Activated CD8-positive, alpha-beta memory T cell treated with anti-CD3 and anti-CD28 coated beads, Interleukin-2, amount 10 ng/mL, durations not matched to agents 7 days and 5 days (primary cell): ENCODE data around the gene UGT2A2. TPM values are rescaled to one million over a fixed set of nuclear protein-coding genes. Genes with fewer than 3 reads are reported as not detected.
"Not testable (repeated sequence)": the region's sequence is repeated elsewhere in the genome, so short reads cannot be mapped to it uniquely, and the experiment has no call there.

Experiments used
- ATAC-seq: fragments of 150-1000 bp; cut with Tn5 transposase; one replicate; pipeline ENCODE4 v1.10.0; 2021; ENCODE audit warnings: moderate library complexity
- CTCF ChIA-PET: fragments of 350-600 bp; sonication (Branson Sonifier 250); formaldehyde crosslinking; loops from one replicate; lab custom pipeline; 2021; ENCODE audit warnings: antibody characterized with exemption; lab: Charles Lee
- DNase-seq: peaks from one replicate; pipeline ENCODE4 v3.0.0-alpha.2; 2020
- H3K27ac Mint-ChIP-seq: one replicate; pipeline ENCODE4 v1.8.0; 2021; ENCODE audit warnings: mild to moderate bottlenecking, mixed read lengths
- H3K27me3 Mint-ChIP-seq: one replicate; pipeline ENCODE4 v1.8.0; 2021; ENCODE audit warnings: mixed read lengths
- H3K36me3 Mint-ChIP-seq: one replicate; pipeline ENCODE4 v1.8.0; 2021; ENCODE audit warnings: mild to moderate bottlenecking, mixed read lengths
- H3K4me1 Mint-ChIP-seq: one replicate; pipeline ENCODE4 v1.8.0; 2021; ENCODE audit warnings: mixed read lengths
- H3K4me3 Mint-ChIP-seq: one replicate; pipeline ENCODE4 v1.8.0; 2021; ENCODE audit warnings: mild to moderate bottlenecking, moderate library complexity, mixed read lengths
- H3K9me3 Mint-ChIP-seq: one replicate; pipeline ENCODE4 v1.8.0; 2022; ENCODE audit warnings: low read depth, mixed read lengths
- total RNA-seq, 2 experiments: library from RNA; stranded (reverse); gene quantifications; one replicate each; pipeline ENCODE4 v1.2.3, GENCODE V29; 2021

The UGT2A2 gene
- not detected for total RNA-seq

DNA sequence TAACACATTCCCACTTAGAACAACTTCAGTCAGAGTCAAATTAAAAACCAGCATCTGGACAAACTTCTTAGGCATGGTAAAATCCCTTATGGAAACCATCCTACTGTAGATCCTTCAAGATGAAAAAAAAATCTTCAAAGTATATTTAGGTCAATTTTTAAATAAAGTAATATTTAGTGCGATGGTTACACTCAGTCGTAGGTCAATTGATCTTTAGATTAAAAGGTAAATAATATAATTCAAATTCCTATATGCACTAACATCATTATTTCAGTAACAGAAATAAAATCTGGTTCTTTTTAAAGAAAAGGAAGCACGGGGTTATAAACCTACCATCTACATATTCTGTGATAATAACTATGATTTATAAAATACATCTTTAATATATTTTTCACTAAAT lies at the start of gene UGT2A2:
UGT2A2 (minus strand) TSS at position 101 of the 400 bp plus-strand sequence; CDS start at position 99, 2 bp downstream.
- DNase-seq, result no peak
- CTCF ChIA-PET, result no interaction called here
- Mint-ChIP-seq H3K4me3 (no peak within 1 kb of the TSS), H3K27ac (no peak within 1 kb of the TSS), H3K9me3 (no peaks in the 10 kb centered on the region), H3K36me3 (no peaks in the 10 kb centered on the region), H3K27me3 (no peaks in the 10 kb centered on the region), H3K4me1 (no peaks in the 10 kb centered on the region)
- ATAC-seq, result no peak

DNA sequence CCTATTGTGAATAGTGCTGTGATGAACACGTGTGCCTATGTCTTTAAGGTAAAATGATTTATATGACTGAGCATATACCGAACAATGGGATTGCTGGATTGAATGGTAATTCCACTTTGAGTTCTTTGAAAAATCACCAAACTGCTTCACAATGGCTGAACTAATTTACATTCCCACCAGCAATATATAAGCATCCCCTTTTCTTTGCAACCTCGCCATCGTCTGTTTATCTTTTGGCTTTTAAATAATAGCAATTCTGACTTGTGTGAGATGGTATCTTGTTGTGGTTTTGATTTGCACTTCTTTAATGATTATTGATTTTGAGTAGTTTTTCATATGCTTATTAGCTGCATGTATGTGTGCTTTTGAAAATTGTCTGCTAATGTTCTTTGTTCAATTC lies 45.4 kb upstream of the UGT2A2 start:
- H3K4me3 Mint-ChIP-seq, result no peak overlapping the region
- H3K9me3 Mint-ChIP-seq, result no peaks in the 10 kb centered on the region
- no peak for ATAC-seq
- CTCF ChIA-PET, result no interaction called here
- H3K27ac Mint-ChIP-seq, result no peak overlapping the region
- H3K4me1 Mint-ChIP-seq, result no peaks in the 10 kb centered on the region
- no peaks in the 10 kb centered on the region for H3K27me3 Mint-ChIP-seq
- no peak for DNase-seq
- H3K36me3 Mint-ChIP-seq, result no peaks in the 10 kb centered on the region

DNA sequence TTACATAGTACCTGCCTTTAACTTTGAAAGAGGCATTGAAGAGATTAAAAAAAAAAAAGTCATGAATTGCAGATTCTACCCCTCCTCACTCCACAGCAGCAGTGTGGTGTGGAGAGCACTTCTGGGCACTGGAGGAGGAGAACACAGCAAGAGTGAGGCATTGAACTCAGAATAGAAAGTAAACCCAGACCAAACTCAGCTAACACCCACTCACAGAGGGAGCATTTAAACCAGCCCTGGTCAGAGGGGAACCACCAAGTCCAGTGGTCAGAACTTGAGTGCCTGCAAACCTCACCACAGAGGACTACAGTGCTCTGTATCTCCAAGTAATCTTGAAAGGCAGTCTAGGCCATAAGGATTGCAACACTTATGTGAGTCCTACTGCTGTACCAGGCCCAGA lies 29.2 kb upstream of the UGT2A2 start:
- ATAC-seq, result no peak
- H3K27ac Mint-ChIP-seq, result no peak overlapping the region
- no peaks in the 10 kb centered on the region for H3K9me3 Mint-ChIP-seq
- H3K4me1 Mint-ChIP-seq, result no peaks in the 10 kb centered on the region
- CTCF ChIA-PET, result no interaction called here
- no peak overlapping the region for H3K4me3 Mint-ChIP-seq
- no peak for DNase-seq
- H3K36me3 Mint-ChIP-seq, result no peaks in the 10 kb centered on the region
- H3K27me3 Mint-ChIP-seq, result no peaks in the 10 kb centered on the region

DNA sequence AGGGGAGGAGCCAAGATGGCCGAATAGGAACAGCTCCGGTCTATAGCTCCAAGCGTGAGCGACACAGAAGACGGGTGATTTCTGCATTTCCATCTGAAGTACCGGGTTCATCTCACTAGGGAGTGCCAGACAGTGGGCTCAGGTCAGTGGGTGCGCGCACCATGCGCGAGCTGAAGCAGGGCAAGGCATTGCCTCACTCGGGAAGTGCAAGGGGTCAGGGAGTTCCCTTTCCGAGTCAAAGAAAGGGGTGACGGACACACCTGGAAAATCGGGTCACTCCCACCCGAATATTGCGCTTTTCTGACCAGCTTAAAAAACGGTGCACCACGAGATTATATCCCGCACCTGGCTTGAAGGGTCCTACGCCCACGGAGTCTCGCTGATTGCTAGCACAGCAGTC lies 24.6 kb upstream of the UGT2A2 start:
- H3K36me3 Mint-ChIP-seq, CTCF ChIA-PET, ATAC-seq, H3K4me3 Mint-ChIP-seq, H3K27me3 Mint-ChIP-seq, H3K4me1 Mint-ChIP-seq, DNase-seq, H3K27ac Mint-ChIP-seq, H3K9me3 Mint-ChIP-seq: not testable (repeated sequence)

DNA sequence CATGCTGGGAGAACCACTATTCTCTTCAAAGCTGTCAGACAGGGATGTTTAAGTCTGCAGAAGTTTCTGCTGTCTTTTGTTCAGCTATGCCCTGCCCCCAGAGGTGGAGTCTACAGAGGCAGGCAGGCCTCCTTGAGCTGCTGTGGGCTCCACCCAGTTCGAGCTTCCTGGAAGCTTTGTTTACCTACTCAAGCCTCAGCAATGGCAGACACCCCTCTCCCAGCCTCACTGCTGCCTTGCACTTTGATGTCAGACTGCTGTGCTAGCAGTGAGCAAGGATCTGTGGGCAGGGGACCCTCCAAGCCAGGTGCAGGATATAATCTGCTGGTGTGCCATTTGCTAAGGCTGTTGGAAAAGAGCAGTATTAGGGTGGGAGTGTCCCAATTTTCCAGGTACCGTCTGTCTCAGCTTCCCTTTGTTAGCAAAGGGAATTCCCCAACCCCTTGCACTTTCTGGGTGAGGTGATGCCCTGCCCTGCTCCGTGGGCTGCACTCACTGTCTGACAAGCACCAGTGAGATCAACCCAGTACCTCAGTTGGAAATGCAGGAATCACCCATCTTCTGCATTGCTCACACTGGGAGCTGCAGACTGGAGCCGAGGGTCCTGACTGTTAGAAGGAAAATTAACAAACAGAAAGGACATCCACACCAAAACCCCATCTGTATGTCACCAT lies 21.8 kb upstream of the UGT2A2 start:
- H3K36me3 Mint-ChIP-seq, H3K27ac Mint-ChIP-seq, H3K27me3 Mint-ChIP-seq, H3K4me3 Mint-ChIP-seq, H3K4me1 Mint-ChIP-seq, H3K9me3 Mint-ChIP-seq, DNase-seq, CTCF ChIA-PET, ATAC-seq: not testable (repeated sequence)

DNA sequence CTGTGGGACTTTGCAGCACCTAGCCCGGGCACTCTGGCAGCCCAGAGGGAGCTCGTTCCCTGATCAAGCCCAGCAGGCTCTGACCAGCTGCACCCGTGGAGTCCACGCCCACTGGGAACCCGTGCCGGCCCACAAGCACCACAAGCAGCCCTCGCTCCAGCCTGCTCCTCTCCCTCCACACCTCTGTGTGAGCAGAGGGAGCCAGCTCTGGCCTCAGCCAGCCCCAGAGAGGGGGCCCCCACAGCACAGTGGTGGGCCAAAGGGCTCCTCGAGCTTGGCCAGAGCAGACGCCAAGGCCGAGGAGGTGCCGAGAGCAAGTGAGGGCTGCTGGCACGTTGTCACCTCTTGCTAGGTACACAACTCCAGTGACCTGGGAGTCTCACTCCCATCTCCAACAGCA lies 18.7 kb upstream of the UGT2A2 start:
- ATAC-seq, result no peak
- H3K27ac Mint-ChIP-seq, result no peak overlapping the region

DNA sequence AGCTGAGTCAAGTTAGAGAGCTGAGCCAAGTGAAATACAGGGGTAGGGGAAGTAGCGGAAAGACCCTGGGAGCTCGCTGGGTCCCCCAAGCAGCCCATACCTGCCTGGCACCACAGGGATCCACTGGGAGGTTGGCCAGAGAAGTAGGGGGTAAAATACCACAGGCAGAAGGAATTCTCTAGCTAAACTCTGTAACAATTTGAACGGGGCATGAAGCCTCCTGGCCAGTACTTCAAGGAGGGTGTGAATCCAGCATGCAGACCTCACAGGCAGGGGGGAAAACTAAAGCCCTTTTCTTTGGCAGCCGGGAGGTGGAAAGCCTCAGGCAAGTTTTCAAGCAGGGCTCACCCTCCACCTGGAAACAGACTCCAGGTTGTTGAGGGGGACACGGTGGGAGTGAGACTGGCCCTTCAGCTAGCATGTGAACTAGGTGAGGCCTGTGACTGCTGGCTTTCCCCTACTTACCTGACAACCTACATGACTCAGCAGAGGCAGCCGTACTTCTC lies 17.3 kb upstream of the UGT2A2 start:
- CTCF ChIA-PET, result no interaction called here
- no peak overlapping the region for H3K4me3 Mint-ChIP-seq
- DNase-seq, result no peak
- no peaks in the 10 kb centered on the region for H3K4me1 Mint-ChIP-seq
- H3K27me3 Mint-ChIP-seq, result no peaks in the 10 kb centered on the region
- no peak overlapping the region for H3K27ac Mint-ChIP-seq
- no peak for ATAC-seq
- no peaks in the 10 kb centered on the region for H3K9me3 Mint-ChIP-seq
- no peaks in the 10 kb centered on the region for H3K36me3 Mint-ChIP-seq

More for the DNA sequence above, 18.7 kb upstream of the UGT2A2 start:
- H3K4me1 Mint-ChIP-seq, result no peaks in the 10 kb centered on the region
- H3K27me3 Mint-ChIP-seq, result no peaks in the 10 kb centered on the region
- no peaks in the 10 kb centered on the region for H3K9me3 Mint-ChIP-seq
- H3K36me3 Mint-ChIP-seq, result no peaks in the 10 kb centered on the region
- CTCF ChIA-PET, result no interaction called here
- H3K4me3 Mint-ChIP-seq, result no peak overlapping the region
- no peak for DNase-seq

DNA sequence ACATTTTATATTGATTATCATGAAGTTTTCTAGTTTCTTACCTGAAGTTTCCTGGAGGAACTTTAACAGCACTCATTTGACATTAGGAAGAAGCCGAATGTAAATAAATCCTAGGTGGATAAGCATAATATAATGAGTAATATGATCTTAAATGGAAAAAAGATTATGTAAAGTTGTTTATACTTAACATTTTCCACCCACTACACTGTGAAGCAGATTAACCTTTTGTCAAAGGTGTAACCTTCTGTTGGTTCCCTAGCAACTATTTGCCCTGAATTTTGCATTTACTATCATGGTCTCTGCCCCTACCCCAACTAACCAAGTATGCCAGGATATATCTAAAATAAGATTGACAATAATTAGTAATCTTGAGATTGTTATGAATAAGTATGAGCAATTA lies 13.7 kb upstream of the UGT2A2 start, which contains the start of gene UGT2A1:
UGT2A1 (minus strand) TSS at position 101 of the 400 bp plus-strand sequence. CDS start 5,603 bp downstream, outside the sequence.
- no peaks in the 10 kb centered on the region for H3K27me3 Mint-ChIP-seq
- no peaks in the 10 kb centered on the region for H3K9me3 Mint-ChIP-seq
- ATAC-seq (no peak), DNase-seq (no peak)
- H3K4me3 Mint-ChIP-seq, result no peak within 1 kb of the TSS
- CTCF ChIA-PET, result no interaction called here
- no peaks in the 10 kb centered on the region for H3K4me1 Mint-ChIP-seq
- H3K36me3 Mint-ChIP-seq, result no peaks in the 10 kb centered on the region
- H3K27ac Mint-ChIP-seq, result no peak within 1 kb of the TSS

DNA sequence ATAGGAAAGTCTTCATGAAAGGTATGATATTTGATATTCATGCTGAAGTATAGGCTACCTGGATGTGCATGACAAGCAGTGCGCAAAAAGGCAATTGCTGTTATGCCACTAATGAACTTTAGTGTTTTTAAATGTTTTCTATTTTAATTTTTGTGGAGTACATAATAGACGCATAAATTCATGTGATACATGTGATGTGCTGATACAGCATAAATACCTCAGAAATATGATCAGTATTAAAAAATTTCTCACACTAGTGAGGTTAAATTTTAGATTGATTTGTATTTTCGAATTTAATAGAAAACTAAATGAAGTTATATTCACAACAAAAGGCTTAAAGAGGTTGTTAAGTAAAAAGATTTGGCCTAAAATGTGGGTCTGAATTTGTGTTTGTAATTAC lies 11.4 kb upstream of the UGT2A2 start:
- CTCF ChIA-PET, result no interaction called here
- Mint-ChIP-seq H3K4me3 (no peak overlapping the region), H3K9me3 (no peaks in the 10 kb centered on the region), H3K36me3 (no peaks in the 10 kb centered on the region), H3K27me3 (no peaks in the 10 kb centered on the region), H3K27ac (no peak overlapping the region), H3K4me1 (no peaks in the 10 kb centered on the region)
- DNase-seq (no peak), ATAC-seq (no peak)

DNA sequence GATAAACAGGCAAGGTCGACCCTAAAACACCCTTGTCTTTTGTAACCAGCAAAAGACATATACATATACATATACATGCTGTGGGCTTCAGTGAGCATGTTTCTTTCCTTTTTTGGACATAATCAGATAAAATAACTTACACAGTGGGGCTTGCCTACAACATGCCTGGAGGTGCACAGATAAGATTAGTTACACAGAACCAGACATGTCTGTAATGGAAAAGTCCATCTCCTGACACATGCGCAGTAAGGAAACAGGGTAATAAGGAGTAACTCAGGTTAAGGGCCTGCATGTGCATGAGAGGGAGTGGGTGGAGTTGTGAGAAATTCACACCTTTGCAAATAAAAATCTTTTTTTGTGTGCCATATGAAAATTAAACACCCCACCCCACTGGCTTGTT lies 10.2 kb upstream of the UGT2A2 start:
- Mint-ChIP-seq H3K9me3 (no peaks in the 10 kb centered on the region), H3K27ac (no peak overlapping the region), H3K4me3 (no peak overlapping the region), H3K27me3 (no peaks in the 10 kb centered on the region), H3K36me3 (no peaks in the 10 kb centered on the region), H3K4me1 (no peaks in the 10 kb centered on the region)
- ATAC-seq (no peak), DNase-seq (no peak)
- CTCF ChIA-PET, result no interaction called here

DNA sequence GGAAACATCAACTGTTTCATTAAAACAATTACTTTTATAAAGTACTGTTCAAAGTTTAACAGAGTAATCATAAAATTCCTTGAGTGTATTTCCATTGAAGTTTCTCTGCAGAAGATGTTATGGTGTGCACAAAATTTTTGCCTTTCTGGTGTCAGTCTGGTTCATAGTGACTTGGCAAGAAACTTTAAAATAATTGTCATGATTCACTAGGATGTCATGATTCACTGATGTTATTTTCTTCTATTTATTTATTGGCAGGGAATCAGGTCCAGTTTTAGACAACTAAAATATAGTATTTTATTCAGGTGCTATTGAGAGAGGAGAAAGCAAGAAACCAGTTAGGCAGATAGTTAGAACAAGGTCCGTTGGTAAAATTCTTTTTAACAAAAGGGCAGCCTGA lies 9.8 kb upstream of the UGT2A2 start:
- no peak for ATAC-seq
- Mint-ChIP-seq H3K4me1 (no peaks in the 10 kb centered on the region), H3K27ac (no peak overlapping the region), H3K27me3 (no peaks in the 10 kb centered on the region), H3K36me3 (no peaks in the 10 kb centered on the region), H3K4me3 (no peak overlapping the region), H3K9me3 (no peaks in the 10 kb centered on the region)
- CTCF ChIA-PET, result no interaction called here
- no peak for DNase-seq

DNA sequence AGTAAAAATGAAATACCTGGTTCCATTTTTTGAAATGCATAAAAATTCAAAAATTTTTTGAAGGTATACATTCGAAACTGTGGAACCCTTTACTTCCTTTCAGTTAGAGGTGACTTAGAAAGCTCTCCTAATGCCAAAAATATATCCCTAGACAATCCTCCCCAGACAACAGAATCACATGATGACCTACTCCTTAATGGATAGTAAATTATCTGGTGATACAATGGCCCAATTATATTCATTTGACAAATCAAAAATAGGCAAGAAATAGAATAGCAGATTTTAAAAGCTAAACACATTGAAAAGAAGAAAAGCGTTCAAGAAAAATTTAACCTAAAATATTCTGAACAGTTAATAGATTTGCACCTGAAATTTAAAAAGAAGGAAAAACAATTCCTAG lies 3.5 kb upstream of the UGT2A2 start:
- Mint-ChIP-seq H3K4me3 (no peak overlapping the region), H3K36me3 (no peaks in the 10 kb centered on the region), H3K4me1 (no peaks in the 10 kb centered on the region), H3K27ac (no peak overlapping the region), H3K27me3 (no peaks in the 10 kb centered on the region), H3K9me3 (no peaks in the 10 kb centered on the region)
- no peak for ATAC-seq
- DNase-seq, result no peak
- CTCF ChIA-PET, result no interaction called here

DNA sequence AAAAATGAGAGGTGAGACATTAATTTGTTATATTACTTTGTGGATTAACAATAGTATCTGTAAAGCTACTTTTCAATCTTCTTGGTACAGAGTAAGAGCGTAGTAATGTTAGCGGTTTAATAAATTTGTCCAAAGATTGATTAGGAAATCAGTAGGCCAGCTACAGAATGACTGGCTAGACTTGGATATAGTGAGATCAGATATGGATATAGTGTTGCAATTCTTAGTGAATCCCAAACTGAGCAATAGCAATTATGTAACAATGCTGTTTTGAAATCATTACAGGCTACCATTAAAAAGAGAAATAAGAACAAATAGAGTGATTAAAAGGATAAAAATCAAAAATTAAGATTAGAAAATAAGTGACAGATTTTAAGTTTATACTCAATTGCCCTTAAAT lies 847 bp upstream of the UGT2A2 start:
- no peak for DNase-seq
- Mint-ChIP-seq H3K9me3 (no peaks in the 10 kb centered on the region), H3K4me1 (no peaks in the 10 kb centered on the region), H3K27me3 (no peaks in the 10 kb centered on the region), H3K27ac (no peak overlapping the region), H3K36me3 (no peaks in the 10 kb centered on the region), H3K4me3 (no peak overlapping the region)
- ATAC-seq, result no peak
- CTCF ChIA-PET, result no interaction called here

DNA sequence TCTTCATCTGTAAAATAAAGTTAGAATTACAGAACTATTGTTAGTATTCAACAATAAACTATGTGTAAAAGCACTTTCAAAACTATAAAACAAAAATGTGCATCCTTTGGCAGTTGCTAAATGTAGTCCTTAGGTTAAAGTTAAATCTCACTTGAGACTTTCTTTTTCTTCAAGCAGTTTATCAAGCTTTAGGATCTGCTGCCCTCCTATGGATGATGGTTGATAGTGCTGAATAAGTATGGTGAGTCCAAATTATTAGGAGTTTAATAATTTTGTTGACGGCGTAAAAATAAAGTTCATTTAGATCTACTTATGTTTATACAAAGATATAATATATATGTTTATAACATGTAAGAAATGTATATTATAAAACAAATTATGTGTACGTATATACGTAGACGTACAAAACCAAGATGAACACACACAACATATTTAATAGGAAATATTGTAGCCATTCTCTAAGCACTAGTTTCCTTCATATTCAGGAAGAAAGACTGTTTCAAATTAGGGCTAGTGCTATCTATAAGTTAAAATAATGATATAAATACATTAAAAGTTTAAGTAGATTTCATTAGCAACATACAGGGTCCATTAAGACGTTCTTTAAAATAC lies 22.3 kb downstream of the UGT2A2 start:
- H3K4me3 Mint-ChIP-seq, result no peak overlapping the region
- no peaks in the 10 kb centered on the region for H3K27me3 Mint-ChIP-seq
- CTCF ChIA-PET, result no interaction called here
- H3K4me1 Mint-ChIP-seq, result no peaks in the 10 kb centered on the region
- H3K36me3 Mint-ChIP-seq, result no peaks in the 10 kb centered on the region
- ATAC-seq (no peak), DNase-seq (no peak)
- no peaks in the 10 kb centered on the region for H3K9me3 Mint-ChIP-seq
- H3K27ac Mint-ChIP-seq, result no peak overlapping the region
